Neutrophil (primary cell): ENCODE data around the gene CBX4.

Source experiments
- H3K27ac ChIP-seq: fragments of 200-600 bp; sonication (generic); 2 replicates; pipeline ENCODE4 v1.5.1; 2016; ENCODE audit warnings: mild to moderate bottlenecking, moderate library complexity
- H3K27me3 ChIP-seq: fragments of 200-600 bp; sonication (generic); 2 replicates; pipeline ENCODE4 v1.6.0; 2016; ENCODE audit warnings: mild to moderate bottlenecking
- H3K36me3 ChIP-seq: fragments of 200-600 bp; sonication (generic); 2 replicates; pipeline ENCODE4 v1.5.1; 2017
- H3K4me1 ChIP-seq, 2 experiments: fragments of 200-600 bp in 1 of 2; sonication (generic) in 1 of 2; 1 replicate in 1 of 2; 2 replicates in 1 of 2; pipeline versions ENCODE4 v1.5.1 to v1.6.1; 2013 to 2016; ENCODE audit warnings: low read depth in 1 of 2, low read length in 1 of 2, mild to moderate bottlenecking in 1 of 2, moderate library complexity in 1 of 2; ENCODE audit not compliant: control insufficient read depth in 1 of 2, insufficient read depth in 1 of 2
- H3K4me3 ChIP-seq, 2 experiments: fragments of 200-600 bp in 1 of 2; sonication (generic) in 1 of 2; 1 replicate in 1 of 2; 2 replicates in 1 of 2; pipeline ENCODE4 v1.5.1; 2013 to 2016; ENCODE audit warnings: low read depth in 1 of 2, low read length in 1 of 2, mild to moderate bottlenecking in 1 of 2, moderate library complexity in 1 of 2
- H3K9me3 ChIP-seq: fragments of 200-600 bp; sonication (generic); 2 replicates; pipeline ENCODE4 v1.5.1; 2016
- TF ChIP-seq, protein P1 (sequence below): fragments of 200-600 bp; sonication (generic); IDR thresholded peaks from 2 replicates; pipeline ENCODE4 v1.5.1; 2016; ENCODE audit warnings: antibody characterized with exemption

CBX4 gene

DNA sequence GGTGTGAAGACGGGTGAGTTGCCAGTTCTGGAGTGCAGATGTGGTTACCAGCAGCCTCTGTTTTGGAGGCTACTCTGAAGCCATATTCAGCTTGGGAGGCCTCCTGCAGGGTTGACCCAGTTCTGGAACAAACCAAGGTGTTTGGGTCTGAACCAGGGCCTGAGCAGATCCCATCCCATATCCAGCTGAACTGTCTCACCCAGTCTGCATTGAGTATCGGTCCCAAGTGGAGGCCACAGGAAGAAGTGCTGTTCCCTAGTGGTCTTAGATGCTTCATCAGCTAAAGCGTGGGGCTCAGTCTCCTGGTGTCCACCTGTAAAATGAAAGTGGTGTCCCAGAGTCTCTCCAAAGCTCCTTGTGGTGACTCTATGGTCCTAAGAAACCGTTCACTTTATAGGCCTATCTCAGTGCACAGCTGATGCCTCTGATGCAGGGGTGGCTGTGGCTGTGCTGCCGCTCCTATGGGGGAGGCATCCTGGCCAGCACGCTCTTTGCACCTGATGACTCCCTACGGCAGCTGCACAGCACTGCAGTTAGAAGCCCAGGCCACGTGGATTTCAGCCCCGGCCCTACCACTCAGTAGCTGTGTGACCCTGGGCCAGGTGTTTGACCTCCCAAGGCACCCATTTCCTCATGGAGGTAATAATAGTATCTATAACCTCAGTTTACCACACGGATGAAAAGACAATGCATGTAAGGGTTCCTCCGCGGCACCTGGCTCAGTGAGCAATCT is 21.0 kb downstream of the CBX4 start:
- Histone ChIP-seq H3K4me3 (no peak overlapping the region), H3K27ac (no peak overlapping the region), H3K27me3 (peaks cover 100% of the 10 kb centered on the region), H3K9me3 (no peaks in the 10 kb centered on the region), H3K4me1 (peaks cover 5 to 21% of the 10 kb centered on the region in 2 experiments), H3K36me3 (no peaks in the 10 kb centered on the region)
- TF ChIP-seq, protein P1, sequence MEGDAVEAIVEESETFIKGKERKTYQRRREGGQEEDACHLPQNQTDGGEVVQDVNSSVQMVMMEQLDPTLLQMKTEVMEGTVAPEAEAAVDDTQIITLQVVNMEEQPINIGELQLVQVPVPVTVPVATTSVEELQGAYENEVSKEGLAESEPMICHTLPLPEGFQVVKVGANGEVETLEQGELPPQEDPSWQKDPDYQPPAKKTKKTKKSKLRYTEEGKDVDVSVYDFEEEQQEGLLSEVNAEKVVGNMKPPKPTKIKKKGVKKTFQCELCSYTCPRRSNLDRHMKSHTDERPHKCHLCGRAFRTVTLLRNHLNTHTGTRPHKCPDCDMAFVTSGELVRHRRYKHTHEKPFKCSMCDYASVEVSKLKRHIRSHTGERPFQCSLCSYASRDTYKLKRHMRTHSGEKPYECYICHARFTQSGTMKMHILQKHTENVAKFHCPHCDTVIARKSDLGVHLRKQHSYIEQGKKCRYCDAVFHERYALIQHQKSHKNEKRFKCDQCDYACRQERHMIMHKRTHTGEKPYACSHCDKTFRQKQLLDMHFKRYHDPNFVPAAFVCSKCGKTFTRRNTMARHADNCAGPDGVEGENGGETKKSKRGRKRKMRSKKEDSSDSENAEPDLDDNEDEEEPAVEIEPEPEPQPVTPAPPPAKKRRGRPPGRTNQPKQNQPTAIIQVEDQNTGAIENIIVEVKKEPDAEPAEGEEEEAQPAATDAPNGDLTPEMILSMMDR = no peak

DNA sequence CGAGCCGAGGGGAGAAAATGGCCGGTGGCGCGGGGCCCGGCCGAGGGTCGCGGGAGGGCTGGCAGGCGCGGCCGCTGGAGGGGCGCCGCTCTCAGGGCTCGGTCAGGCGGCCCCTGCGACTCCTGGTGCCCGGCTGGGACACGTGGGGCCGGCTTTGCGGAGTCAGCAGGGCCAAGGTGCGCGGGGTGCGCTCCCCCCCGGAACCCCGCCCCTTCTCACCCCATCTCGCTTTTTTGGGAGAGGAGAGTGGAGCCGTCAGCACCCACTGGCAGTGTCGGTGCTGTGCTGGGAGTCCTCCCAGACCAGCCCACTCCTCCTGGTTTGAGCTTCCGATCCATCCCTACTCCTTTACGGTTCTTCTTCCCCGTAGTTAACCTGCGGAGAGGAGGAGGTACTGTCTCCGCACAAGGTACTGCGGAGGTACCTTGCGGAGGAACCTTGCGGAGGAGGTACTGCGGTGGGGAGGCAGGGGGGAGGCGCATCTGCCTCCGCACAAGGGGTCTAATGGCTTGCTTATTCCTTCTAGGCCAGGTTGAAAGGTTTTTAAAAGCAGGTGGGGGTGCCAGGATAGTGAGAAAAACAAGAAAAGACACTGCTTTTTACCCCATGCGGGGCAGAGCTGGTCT is 23.3 kb downstream of the CBX4 start:
- peaks cover 16 to 40% of the 10 kb centered on the region in 2 experiments for H3K4me1 ChIP-seq
- no peak overlapping the region for H3K27ac ChIP-seq
- no peak overlapping the region for H3K4me3 ChIP-seq
- H3K9me3 ChIP-seq = no peaks in the 10 kb centered on the region
- TF ChIP-seq, protein P1 = no peak
- no peaks in the 10 kb centered on the region for H3K36me3 ChIP-seq
- peaks cover 100% of the 10 kb centered on the region for H3K27me3 ChIP-seq

DNA sequence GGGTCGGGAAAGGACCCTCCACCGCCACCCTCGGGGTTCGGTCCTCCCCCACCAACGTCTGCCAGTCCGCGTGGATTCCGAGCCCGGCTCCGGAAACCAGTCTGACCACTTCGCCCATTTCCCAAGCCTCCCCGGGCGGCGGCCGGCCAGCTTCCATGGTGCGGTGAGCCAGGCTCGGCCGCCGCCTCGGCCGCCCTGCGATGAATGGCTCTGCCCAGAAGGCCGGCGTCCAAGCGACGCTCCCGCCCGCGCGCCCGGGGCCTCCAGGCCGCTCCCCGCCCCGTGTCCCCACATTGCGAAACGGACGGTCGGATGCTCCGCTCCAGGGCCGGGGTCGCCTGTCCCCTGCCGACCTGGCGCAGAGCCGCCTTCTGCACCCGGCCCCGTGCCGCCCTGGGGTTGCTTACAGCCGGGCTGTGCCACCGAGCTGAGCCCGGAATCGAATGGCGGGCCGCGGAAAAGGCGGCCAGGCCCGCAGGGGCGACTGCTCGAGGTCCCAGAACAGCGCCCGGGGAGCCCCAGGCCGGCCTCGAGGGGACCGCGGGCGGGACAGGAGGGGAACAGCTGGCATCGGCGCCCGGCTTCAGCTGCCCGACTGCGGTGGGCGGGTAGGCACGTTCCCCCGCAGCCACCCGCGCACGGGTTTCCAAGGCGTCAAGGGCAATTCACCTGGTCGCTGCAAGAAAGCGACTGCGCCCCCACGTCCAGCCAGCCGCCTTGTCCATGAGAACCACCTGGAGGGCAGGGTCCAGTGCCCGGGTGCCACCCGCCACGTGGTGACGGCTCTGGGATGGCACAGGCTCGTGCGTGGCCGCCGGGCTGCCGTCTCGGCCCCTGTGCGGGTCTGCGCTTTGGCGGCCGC is 24.0 kb downstream of the CBX4 start:
- no peaks in the 10 kb centered on the region for H3K36me3 ChIP-seq
- peaks cover 100% of the 10 kb centered on the region for H3K27me3 ChIP-seq
- H3K4me3 ChIP-seq = peak overlapping the region in 1 of 2 experiments; percentile 28
- H3K9me3 ChIP-seq = no peaks in the 10 kb centered on the region
- TF ChIP-seq, protein P1 = no peak
- H3K27ac ChIP-seq = no peak overlapping the region
- peaks cover 16 to 47% of the 10 kb centered on the region in 2 experiments for H3K4me1 ChIP-seq

DNA sequence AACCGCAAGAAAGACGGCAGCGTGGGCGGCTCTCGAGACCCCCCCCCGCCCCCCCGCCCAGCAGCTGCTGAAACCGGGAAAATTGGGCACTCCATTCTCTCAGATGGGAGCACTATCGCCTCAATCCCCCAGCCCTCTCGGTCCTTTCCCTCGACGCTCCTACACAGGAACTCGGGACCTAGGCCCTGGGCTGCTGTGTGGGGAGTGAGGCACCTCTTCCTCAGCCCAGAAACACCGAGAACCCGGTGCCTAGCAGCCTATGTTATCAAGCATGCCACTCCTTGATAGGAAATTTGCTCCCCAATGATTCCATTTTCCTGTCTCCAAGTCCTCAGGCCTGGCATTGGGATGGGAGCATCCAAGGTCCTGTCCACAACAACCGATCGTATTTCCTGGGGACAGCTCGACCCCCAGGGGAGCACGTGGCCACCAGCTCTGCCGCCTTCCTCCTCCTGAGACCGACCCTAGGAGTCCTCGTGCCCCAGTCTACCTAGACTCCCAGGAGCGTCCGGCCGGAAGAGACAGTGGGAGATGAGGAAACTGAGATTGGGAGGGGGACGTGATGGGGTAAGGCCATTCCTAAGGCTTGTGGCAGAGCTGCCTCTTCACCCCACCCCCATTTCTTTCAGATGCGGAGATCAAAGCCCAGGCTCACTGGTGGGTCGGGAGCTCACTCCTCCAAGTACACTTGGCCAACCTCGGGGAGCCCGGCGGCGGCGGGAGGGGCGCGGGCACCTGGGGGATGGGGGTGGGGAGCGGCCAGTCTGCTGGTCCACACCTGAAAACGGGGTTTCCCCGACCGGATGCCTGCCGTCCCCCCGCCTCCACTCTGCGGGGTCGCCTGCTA is 24.9 kb downstream of the CBX4 start:
- Histone ChIP-seq H3K9me3 (no peaks in the 10 kb centered on the region), H3K4me1 (peaks cover 16 to 54% of the 10 kb centered on the region in 2 experiments), H3K36me3 (no peaks in the 10 kb centered on the region), H3K27me3 (peaks cover 100% of the 10 kb centered on the region), H3K4me3 (no peak overlapping the region), H3K27ac (no peak overlapping the region)
- TF ChIP-seq, protein P1 = no peak
